B cell (primary cell): Measurements from ENCODE around the gene HAPLN1.

Experiments used
- CTCF ChIP-seq: fragments of 200-600 bp; IDR thresholded peaks from one replicate; pipeline ENCODE4 v1.8.0; 2022; ENCODE audit warnings: antibody characterized with exemption, mild to moderate bottlenecking
- EZH2 ChIP-seq: IDR thresholded peaks from 2 replicates; pipeline ENCODE4 v1.6.1; 2012; ENCODE audit warnings: borderline replicate concordance, low read depth, mild to moderate bottlenecking, moderate library complexity, low read length; ENCODE audit not compliant: insufficient read depth, poor library complexity, severe bottlenecking

- TF ChIP-seq CTCF (no peak), EZH2 (no peak)
Observed at GRCh38 chr5:83657807-83658525, 62.7 kb downstream of the HAPLN1 start.
